KMS-11 (cell line): Measurements from ENCODE around the gene ABHD18.
"Not testable (repeated sequence)": the region's sequence is repeated elsewhere in the genome, so short reads cannot be mapped to it uniquely, and the experiment has no call there.

Experiments
- H2AFZ ChIP-seq: fragments of 200-600 bp; sonication (generic); 2 replicates; pipeline ENCODE4 v1.6.1; 2016; ENCODE audit warnings: antibody characterized with exemption, mixed run types, low read depth
- H3K27ac ChIP-seq: fragments of 200-600 bp; sonication (generic); 2 replicates; pipeline ENCODE4 v1.6.1; 2016; ENCODE audit warnings: mild to moderate bottlenecking, mixed run types
- H3K27me3 ChIP-seq: fragments of 200-600 bp; sonication (generic); 2 replicates; pipeline ENCODE4 v1.6.1; 2017; ENCODE audit warnings: mild to moderate bottlenecking, low read depth, mixed run types, moderate library complexity; ENCODE audit not compliant: insufficient read depth
- H3K36me3 ChIP-seq: fragments of 200-600 bp; sonication (generic); 2 replicates; pipeline ENCODE4 v1.6.1; 2017; ENCODE audit warnings: mild to moderate bottlenecking, mixed run types; ENCODE audit not compliant: insufficient read depth
- H3K4me1 ChIP-seq: fragments of 200-600 bp; sonication (generic); 2 replicates; pipeline ENCODE4 v1.6.1; 2016; ENCODE audit warnings: mild to moderate bottlenecking, low read depth, mixed run types; ENCODE audit not compliant: poor library complexity, severe bottlenecking
- H3K4me2 ChIP-seq: fragments of 200-600 bp; sonication (generic); 2 replicates; pipeline ENCODE4 v1.7.0; 2016; ENCODE audit warnings: mild to moderate bottlenecking, mixed run types
- H3K4me3 ChIP-seq: fragments of 200-600 bp; sonication (generic); IDR thresholded peaks from 2 replicates; pipeline ENCODE4 v1.6.1; 2017; ENCODE audit warnings: low read depth, low read length, mixed read lengths; ENCODE audit not compliant: insufficient read depth
- H3K79me2 ChIP-seq: fragments of 200-600 bp; sonication (generic); 2 replicates; pipeline ENCODE4 v1.6.1; 2016; ENCODE audit warnings: low read depth, mixed run types; ENCODE audit not compliant: insufficient read depth
- H3K9ac ChIP-seq: fragments of 200-600 bp; sonication (generic); 2 replicates; pipeline ENCODE4 v1.6.1; 2016; ENCODE audit warnings: mild to moderate bottlenecking, mixed run types
- H4K20me1 ChIP-seq: fragments of 200-600 bp; sonication (generic); 2 replicates; pipeline ENCODE4 v1.6.1; 2016; ENCODE audit warnings: mild to moderate bottlenecking, mixed run types; ENCODE audit not compliant: insufficient read depth
- CTCF ChIP-seq: fragments of 200-600 bp; sonication (generic); conservative IDR thresholded peaks from 2 replicates; pipeline ENCODE4 v1.6.1; 2017; ENCODE audit warnings: low read depth, mild to moderate bottlenecking, antibody characterized with exemption, low read length, moderate library complexity, mixed read lengths

Gene ABHD18

GRCh38 chr4:128054907-128055306 is 89.7 kb downstream of the ABHD18 start:
- H3K4me2 ChIP-seq, H3K27ac ChIP-seq, H3K4me3 ChIP-seq, H3K36me3 ChIP-seq, H3K4me1 ChIP-seq, H3K9ac ChIP-seq, H3K27me3 ChIP-seq, H4K20me1 ChIP-seq, H3K79me2 ChIP-seq, H2AFZ ChIP-seq: not testable (repeated sequence)

- H3K27ac ChIP-seq, H3K27me3 ChIP-seq, H3K4me1 ChIP-seq, H3K9ac ChIP-seq, H2AFZ ChIP-seq, H3K4me2 ChIP-seq, H3K36me3 ChIP-seq, H3K79me2 ChIP-seq, H3K4me3 ChIP-seq, H4K20me1 ChIP-seq: not testable (repeated sequence)
Observed at GRCh38 chr4:128055441-128056206, 90.4 kb downstream of the ABHD18 start.

GRCh38 chr4:128056396-128056795 is 91.2 kb downstream of the ABHD18 start:
- no peaks in the 10 kb centered on the region for H3K79me2 ChIP-seq
- no peaks in the 10 kb centered on the region for H3K27me3 ChIP-seq
- no peak overlapping the region for H3K27ac ChIP-seq
- H3K4me3 ChIP-seq = no peak overlapping the region
- H3K9ac ChIP-seq = no peak overlapping the region
- no peaks in the 10 kb centered on the region for H4K20me1 ChIP-seq
- H3K4me1 ChIP-seq = peaks cover 7% of the 10 kb centered on the region
- no peak overlapping the region for H2AFZ ChIP-seq
- no peak for TF ChIP-seq CTCF
- no peak overlapping the region for H3K4me2 ChIP-seq
- H3K36me3 ChIP-seq = no peaks in the 10 kb centered on the region

GRCh38 chr4:128060121-128060698 is 95.0 kb downstream of the ABHD18 start:
- no peak overlapping the region for H3K4me3 ChIP-seq
- H3K9ac ChIP-seq = peak overlapping the region; percentile 96

More at GRCh38 chr4:128060121-128060698, 95.0 kb downstream of the ABHD18 start:
- 0 out of 2 replicates have a peak, but pooled peaks have one; percentile 20 for TF ChIP-seq CTCF
- Histone ChIP-seq H2AFZ (peak overlapping the region; percentile 82), H3K27me3 (no peaks in the 10 kb centered on the region), H3K4me2 (peak overlapping the region; percentile 71), H4K20me1 (peaks cover 6% of the 10 kb centered on the region; the same call in 1 of the 2 replicates), H3K4me1 (peaks cover 10% of the 10 kb centered on the region), H3K36me3 (no peaks in the 10 kb centered on the region), H3K27ac (peak overlapping the region; percentile 96), H3K79me2 (peaks cover 30% of the 10 kb centered on the region)
